ENCODE measurements around the gene BAX.
"Not testable (repeated sequence)": the region's sequence is repeated elsewhere in the genome, so short reads cannot be mapped to it uniquely, and the experiment has no call there.

The BAX gene

DNA sequence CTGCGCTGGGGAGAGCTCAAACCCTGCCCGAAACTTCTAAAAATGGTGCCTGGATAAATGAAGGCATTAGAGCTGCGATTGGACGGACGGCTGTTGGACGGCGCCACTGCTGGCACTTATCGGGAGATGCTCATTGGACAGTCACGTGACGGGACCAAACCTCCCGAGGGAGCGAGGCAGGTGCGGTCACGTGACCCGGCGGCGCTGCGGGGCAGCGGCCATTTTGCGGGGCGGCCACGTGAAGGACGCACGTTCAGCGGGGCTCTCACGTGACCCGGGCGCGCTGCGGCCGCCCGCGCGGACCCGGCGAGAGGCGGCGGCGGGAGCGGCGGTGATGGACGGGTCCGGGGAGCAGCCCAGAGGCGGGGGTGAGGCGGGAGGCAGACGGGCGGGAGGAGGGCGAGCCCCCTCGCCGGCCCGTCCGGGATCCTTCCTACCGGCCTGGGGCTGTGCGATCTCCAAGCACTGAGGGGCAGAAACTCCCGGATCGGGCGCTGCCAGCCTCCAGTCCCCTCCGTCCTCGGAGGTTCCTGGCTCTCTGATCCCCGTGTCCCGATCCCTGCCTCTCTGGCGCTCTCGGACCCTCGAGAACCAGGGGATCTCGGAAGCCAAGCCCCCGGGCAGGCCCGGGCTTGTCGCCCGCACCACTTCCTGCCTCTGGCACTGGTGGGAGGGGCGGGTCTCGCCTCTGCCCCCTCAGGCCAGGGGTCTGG lies at the start of gene BAX:
BAX (plus strand) TSS at position 281 of the 713 bp plus-strand sequence; CDS start at position 335, 54 bp downstream.
- Mint-ChIP-seq H3K27ac (peak within 1 kb of the TSS; percentile 97), H3K27me3 (no peaks in the 10 kb centered on the region), H3K36me3 (ENCODE audit: low read depth) (peaks cover 19% of the 10 kb centered on the region)

DNA sequence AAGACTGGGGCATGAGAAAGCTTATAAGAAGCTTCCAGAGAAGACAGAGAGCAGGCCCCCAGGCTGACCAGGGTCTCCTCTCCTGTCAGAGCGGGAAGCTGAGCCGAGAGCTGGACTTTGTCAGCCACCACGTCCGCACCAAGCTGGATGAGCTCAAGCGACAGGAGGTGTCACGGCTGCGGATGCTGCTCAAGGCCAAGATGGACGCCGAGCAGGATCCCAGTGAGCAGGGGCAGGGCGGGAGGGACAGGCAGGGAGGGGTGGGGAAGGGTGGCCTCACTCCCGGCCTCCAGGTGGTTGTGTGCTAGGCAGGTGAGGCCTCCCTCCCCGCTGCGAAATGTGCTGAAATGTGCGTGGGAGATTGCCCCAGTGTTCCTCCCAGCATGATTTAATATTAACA lies 49.0 kb upstream of the BAX start:
- H3K36me3 Mint-ChIP-seq (ENCODE audit: low read depth): peaks cover 39% of the 10 kb centered on the region
- H3K9me3 Mint-ChIP-seq: no peaks in the 10 kb centered on the region
- H3K27me3 Mint-ChIP-seq: no peaks in the 10 kb centered on the region
- no peak overlapping the region for H3K4me3 Mint-ChIP-seq
- no peak overlapping the region for H3K27ac Mint-ChIP-seq
- DNase-seq (no peak), ATAC-seq (no peak)
- H3K4me1 Mint-ChIP-seq: peaks cover 16% of the 10 kb centered on the region

More for the DNA sequence above, at the start of gene BAX:
- Mint-ChIP-seq H3K4me3 (peak within 1 kb of the TSS; percentile 84), H3K9me3 (no peaks in the 10 kb centered on the region), H3K4me1 (peaks cover 30% of the 10 kb centered on the region)
- DNase-seq: peak; percentile 98
- ATAC-seq: peak; percentile 86

DNA sequence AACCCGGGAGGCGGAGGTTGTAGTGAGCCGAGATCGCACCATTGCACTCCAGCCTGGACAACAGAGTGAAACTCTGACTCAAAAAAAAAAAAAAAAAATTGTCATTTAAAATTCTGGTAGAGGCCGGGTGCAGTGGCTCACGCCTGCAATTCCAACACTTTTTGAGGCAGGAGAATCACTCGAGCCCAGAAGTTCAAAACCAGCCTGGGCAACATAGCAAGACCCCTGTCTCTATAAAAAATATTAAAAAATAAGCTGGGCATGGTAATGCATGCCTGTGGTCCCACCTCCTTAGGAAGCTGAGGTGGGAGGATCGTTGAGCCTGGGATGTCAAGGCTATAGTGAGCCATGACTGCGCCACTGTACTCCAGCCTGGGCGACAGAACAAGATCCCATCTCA lies 48.4 kb upstream of the BAX start:
- Mint-ChIP-seq H3K4me1 (peaks cover 9% of the 10 kb centered on the region), H3K4me3 (no peak overlapping the region), H3K9me3 (no peaks in the 10 kb centered on the region), H3K27ac (no peak overlapping the region), H3K27me3 (no peaks in the 10 kb centered on the region), H3K36me3 (ENCODE audit: low read depth) (peaks cover 41% of the 10 kb centered on the region)
- ATAC-seq (no peak), DNase-seq (no peak)

DNA sequence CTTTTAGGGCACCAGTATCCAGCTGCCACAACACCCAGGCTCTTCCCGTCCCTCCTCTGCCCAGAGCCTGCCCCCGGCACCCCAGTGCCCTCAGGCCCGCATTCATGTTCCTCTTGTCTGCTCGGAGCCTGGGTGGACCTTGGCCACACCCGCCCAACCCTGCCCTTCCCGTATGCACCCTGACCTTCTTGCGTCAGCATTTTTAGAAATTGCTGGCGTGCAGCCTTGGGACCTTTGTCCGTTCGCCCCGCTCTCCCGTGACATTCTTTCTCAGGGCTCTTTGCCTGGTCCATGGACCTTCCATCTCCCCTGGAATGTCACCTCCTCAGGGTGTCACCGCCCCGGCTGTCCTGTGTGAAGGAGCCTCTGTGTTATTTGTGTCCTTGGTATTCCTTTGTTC lies 47.0 kb upstream of the BAX start:
- Mint-ChIP-seq H3K27me3 (no peaks in the 10 kb centered on the region), H3K36me3 (ENCODE audit: low read depth) (peaks cover 41% of the 10 kb centered on the region), H3K9me3 (no peaks in the 10 kb centered on the region), H3K4me3 (no peak overlapping the region), H3K27ac (no peak overlapping the region), H3K4me1 (peaks cover under 1% of the 10 kb centered on the region)
- no peak for ATAC-seq
- no peak for DNase-seq

DNA sequence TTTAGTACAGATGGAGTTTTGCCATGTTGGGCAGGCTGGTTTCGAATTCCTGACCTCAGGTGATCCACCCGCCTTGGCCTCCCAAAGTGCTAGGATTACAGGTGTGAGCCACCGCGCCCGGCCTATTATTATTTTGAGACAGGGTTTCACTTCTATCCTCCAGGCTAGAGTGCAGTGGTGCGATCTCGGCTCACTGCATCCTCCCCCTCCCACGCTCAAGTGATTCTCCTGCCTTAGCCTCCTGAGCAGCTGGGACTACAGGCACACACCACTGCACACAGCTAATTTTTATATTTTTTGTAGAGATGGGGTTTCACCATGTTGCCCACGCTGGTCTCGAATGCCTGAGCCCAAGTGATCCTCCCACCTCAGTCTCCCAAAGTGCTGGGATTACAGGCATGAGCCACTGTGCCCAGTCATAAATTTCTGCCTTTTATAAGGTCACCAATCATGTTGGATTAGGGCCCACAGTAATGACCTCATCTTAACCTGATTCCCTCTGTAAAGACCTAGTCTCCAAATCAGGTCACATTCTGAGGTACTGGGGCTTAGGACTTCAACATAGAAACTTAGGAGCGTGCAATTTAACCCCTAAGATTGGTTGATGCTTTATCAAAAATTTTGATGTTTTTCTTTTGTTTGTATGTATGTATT lies 45.1 kb upstream of the BAX start:
- ATAC-seq, H3K4me1 Mint-ChIP-seq, H3K4me3 Mint-ChIP-seq, H3K27ac Mint-ChIP-seq, H3K9me3 Mint-ChIP-seq, H3K27me3 Mint-ChIP-seq, DNase-seq: not testable (repeated sequence)
- H3K36me3 Mint-ChIP-seq (ENCODE audit: low read depth): peaks cover 52% of the 10 kb centered on the region

DNA sequence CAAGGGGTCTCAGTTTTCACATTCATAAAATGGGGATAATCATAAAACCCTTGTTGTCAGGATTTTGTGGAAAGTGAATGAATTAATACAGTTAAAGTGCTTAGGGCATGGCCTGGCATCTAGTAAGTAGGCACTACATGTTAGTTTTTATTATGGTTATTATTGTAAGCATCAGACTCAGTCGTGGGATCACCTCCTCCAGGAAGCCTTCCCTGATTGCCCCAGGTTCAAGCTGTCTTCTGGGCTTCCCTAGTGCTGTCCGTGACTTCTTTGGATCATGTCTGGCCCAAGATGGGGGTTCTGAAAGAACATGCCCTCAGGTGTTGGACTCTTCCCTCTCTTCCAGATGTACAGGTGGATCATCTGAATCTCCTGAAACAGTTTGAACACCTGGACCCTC lies 43.9 kb upstream of the BAX start:
- H3K4me3 Mint-ChIP-seq: no peak overlapping the region
- no peak overlapping the region for H3K27ac Mint-ChIP-seq
- no peaks in the 10 kb centered on the region for H3K9me3 Mint-ChIP-seq
- DNase-seq (no peak), ATAC-seq (no peak)
- H3K27me3 Mint-ChIP-seq: no peaks in the 10 kb centered on the region
- no peaks in the 10 kb centered on the region for H3K4me1 Mint-ChIP-seq
- H3K36me3 Mint-ChIP-seq (ENCODE audit: low read depth): peaks cover 43% of the 10 kb centered on the region

DNA sequence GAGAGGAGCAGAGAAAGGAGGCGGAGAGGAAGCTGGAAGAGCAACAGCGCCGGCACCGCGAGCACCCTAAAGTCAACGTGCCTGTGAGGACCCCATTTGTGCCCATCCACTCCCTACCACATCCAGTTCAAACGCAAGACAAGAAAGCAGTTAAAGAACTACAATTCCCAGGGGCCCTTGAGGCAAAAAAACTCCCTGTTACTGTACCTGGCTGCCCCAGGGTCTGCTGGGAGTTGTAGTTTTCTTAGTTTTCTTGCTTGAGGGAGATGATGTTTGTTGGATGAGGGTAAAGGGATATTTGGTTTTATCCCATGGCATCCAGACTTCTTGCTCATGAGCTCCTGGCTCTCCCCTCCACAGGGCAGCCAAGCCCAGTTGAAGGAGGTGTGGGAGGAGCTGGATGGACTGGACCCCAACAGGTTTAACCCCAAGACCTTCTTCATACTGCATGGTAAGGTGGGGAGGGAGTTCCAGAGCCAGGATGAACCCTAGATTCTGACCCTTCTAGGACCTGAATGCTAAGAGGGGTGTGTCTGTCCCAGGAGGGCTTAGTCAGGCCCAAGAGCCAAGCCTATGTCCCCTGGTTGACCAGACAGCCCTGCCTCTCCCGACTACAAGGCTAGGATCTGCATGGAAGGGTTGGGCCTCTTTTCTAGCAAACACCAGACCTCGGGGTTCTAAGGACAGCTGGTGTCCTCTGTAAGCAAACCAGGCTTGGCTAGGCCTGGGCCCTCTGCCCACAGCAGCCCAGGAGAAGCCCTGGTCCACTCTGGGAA lies 41.4 kb upstream of the BAX start:
- no peak for DNase-seq
- peak; percentile 28 for ATAC-seq
- H3K27ac Mint-ChIP-seq: no peak overlapping the region
- no peak overlapping the region for H3K4me3 Mint-ChIP-seq
- H3K4me1 Mint-ChIP-seq: no peaks in the 10 kb centered on the region
- H3K27me3 Mint-ChIP-seq: no peaks in the 10 kb centered on the region
- H3K36me3 Mint-ChIP-seq (ENCODE audit: low read depth): peaks cover 32% of the 10 kb centered on the region
- H3K9me3 Mint-ChIP-seq: no peaks in the 10 kb centered on the region

DNA sequence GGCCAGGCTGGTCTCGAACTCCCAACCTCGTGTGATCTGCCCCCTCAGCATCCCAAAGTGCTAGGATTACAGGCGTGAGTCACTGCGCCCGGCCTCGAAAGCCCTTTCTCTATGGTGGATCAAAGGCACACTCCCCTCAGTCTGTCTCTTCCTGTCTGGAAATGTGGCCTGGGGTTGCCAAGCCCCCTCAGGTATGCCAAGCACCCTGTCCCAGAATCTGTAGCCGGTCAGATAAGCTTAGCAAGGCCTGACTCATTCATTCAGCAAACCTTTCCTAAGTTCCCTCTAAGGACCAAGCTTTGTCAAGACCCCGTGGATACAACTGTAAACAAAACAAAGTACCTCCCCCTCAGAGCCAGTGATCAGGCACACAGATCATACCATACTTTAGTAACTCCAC lies 40.5 kb upstream of the BAX start:
- DNase-seq (no peak), ATAC-seq (no peak)
- Mint-ChIP-seq H3K27me3 (no peaks in the 10 kb centered on the region), H3K4me1 (no peaks in the 10 kb centered on the region), H3K4me3 (no peak overlapping the region), H3K9me3 (no peaks in the 10 kb centered on the region), H3K36me3 (ENCODE audit: low read depth) (peaks cover 38% of the 10 kb centered on the region), H3K27ac (no peak overlapping the region)

DNA sequence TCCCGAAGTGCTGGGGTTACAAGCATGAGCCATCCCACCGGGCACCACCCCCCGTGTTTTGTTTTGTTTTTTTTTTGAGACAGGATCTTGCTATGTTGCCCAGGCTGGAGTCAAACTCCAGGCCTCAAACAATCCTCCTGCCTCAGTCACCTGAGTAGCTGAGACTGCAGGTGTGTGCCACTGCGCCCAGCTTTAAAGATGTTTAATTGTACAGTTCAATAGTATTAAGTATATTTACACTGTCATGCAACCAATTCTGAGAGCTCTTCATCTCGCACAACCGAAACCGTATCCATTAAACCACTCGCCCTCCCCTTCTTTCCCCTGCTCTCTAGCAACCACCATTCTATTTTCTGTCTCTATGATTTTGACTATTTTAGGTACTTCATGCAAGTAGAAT lies 38.9 kb upstream of the BAX start:
- H3K4me3 Mint-ChIP-seq: no peak overlapping the region
- no peaks in the 10 kb centered on the region for H3K4me1 Mint-ChIP-seq
- DNase-seq (no peak), ATAC-seq (no peak)
- H3K27me3 Mint-ChIP-seq: no peaks in the 10 kb centered on the region
- peaks cover 31% of the 10 kb centered on the region for H3K36me3 Mint-ChIP-seq (ENCODE audit: low read depth)
- no peaks in the 10 kb centered on the region for H3K9me3 Mint-ChIP-seq
- H3K27ac Mint-ChIP-seq: no peak overlapping the region

DNA sequence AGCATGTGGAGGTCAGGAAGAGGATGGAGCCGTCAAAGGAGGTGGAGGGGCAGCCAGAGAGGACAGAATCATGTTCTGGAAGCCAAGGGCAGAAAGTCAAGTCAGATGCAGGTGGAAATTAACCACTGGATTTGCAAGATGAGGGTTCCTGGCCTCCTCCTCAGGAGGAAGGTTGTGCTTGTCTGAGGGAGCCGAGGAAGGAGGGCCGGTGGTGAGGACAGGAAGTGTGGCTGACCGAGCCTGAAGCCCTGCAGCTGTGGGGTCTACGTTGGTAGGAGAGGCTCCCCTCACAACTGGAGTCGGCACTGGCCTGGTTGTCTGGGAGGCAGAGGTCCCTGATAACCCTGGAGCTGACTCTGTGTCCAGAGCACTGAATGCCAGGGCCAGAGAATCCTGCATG lies 36.6 kb upstream of the BAX start:
- ATAC-seq (no peak), DNase-seq (no peak)
- no peak overlapping the region for H3K27ac Mint-ChIP-seq
- no peaks in the 10 kb centered on the region for H3K4me1 Mint-ChIP-seq
- peaks cover 17% of the 10 kb centered on the region for H3K36me3 Mint-ChIP-seq (ENCODE audit: low read depth)
- H3K4me3 Mint-ChIP-seq: no peak overlapping the region
- H3K9me3 Mint-ChIP-seq: no peaks in the 10 kb centered on the region
- no peaks in the 10 kb centered on the region for H3K27me3 Mint-ChIP-seq

DNA sequence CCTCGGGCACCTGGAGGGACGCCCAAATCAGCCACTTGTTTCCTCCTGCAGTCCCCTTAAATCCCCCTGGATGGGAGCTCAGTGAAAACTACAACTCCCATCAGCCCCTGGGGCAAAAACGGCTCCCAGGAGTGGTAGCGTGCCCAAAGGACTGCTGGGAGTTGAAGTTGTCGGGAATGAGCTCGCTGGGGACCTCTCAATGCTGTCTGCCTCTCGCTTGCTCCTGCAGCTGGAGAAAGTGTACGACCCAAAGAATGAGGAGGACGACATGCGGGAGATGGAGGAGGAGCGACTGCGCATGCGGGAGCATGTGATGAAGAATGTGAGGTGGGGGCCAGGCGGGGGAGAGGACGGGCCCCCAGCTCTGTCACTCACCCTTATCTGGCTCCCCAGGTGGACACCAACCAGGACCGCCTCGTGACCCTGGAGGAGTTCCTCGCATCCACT lies 35.9 kb upstream of the BAX start:
- H3K4me1 Mint-ChIP-seq: no peaks in the 10 kb centered on the region
- no peaks in the 10 kb centered on the region for H3K27me3 Mint-ChIP-seq
- H3K36me3 Mint-ChIP-seq (ENCODE audit: low read depth): peaks cover 17% of the 10 kb centered on the region
- H3K27ac Mint-ChIP-seq: no peak overlapping the region
- ATAC-seq (peak; percentile 53), DNase-seq (no peak)
- no peak overlapping the region for H3K4me3 Mint-ChIP-seq
- no peaks in the 10 kb centered on the region for H3K9me3 Mint-ChIP-seq

DNA sequence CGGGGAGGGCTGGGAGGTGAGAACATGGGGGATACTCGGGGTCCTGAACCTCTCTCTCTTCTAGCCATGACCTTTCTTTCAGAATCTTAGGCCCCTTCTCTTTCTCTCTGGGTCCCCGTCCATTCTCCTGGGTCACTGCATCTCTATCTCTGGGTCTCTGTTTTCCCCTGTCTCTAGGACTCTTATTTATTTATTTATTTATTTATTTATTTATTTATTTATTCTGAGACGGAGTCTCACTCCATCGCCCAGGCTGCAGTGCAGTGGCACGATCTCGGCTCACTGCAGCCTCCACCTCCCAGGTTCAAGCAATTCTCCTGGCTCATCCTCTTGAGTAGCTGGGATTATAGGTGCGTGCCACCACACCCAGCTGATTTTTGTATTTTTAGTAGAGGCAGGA lies 35.4 kb upstream of the BAX start:
- DNase-seq, H3K4me1 Mint-ChIP-seq, H3K9me3 Mint-ChIP-seq, H3K4me3 Mint-ChIP-seq, ATAC-seq, H3K27me3 Mint-ChIP-seq, H3K27ac Mint-ChIP-seq: not testable (repeated sequence)
- peaks cover 15% of the 10 kb centered on the region for H3K36me3 Mint-ChIP-seq (ENCODE audit: low read depth)

DNA sequence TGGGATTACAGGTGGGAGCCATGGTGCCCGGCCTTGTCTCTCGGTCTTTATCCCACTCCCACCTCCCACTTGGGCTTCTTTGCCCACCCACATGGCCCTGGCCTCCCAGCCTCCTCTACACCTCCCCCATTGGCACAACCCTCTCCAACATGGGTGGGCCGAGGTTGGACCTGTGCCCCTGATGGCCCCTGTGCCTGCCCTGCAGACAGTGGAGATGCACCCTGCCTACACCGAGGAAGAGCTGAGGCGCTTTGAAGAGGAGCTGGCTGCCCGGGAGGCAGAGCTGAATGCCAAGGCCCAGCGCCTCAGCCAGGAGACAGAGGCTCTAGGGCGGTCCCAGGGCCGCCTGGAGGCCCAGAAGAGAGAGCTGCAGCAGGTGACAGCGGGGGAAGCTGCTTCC lies 33.7 kb upstream of the BAX start:
- Mint-ChIP-seq H3K27ac (no peak overlapping the region), H3K36me3 (ENCODE audit: low read depth) (peaks cover 10% of the 10 kb centered on the region), H3K27me3 (no peaks in the 10 kb centered on the region), H3K4me1 (no peaks in the 10 kb centered on the region), H3K4me3 (no peak overlapping the region), H3K9me3 (no peaks in the 10 kb centered on the region)
- ATAC-seq: no peak
- no peak for DNase-seq

DNA sequence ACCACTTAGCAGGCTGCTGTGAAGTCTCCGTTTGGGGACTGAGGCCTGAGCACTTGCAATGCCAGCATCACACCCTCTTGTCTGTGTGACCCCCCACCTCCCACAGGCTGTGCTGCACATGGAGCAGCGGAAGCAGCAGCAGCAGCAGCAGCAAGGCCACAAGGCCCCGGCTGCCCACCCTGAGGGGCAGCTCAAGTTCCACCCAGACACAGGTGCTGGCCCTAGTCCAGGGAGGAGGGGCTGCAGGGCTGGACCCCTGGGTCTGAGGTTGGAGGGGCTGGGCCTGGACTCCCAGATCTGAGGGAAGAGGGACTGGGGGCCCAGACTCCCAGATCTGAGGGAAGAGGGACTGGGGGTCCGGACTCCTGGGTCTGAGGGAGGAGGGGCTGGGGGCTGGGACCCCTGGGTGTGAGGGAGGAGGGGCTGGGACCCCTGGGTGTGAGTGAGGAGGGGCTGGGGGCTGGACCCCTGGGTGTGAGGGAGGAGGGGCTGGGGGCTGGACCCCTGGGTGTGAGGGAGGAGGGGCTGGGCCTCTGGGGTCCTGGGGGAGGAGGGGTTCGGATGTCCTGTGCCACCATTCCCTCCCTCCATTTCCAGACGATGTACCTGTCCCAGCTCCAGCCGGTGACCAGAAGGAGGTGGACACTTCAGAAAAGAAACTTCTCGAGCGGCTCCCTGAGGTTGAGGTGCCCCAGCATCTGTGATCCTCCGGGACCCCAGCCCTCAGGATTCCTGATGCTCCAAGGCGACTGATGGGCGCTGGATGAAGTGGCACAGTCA lies 32.8 kb upstream of the BAX start:
- Mint-ChIP-seq H3K9me3 (no peaks in the 10 kb centered on the region), H3K27me3 (no peaks in the 10 kb centered on the region), H3K4me3 (no peak overlapping the region), H3K36me3 (ENCODE audit: low read depth) (peaks cover 9% of the 10 kb centered on the region), H3K27ac (no peak overlapping the region), H3K4me1 (peaks cover 5% of the 10 kb centered on the region)
- ATAC-seq (no peak), DNase-seq (no peak)

All from activated naive CD8-positive, alpha-beta T cell treated with anti-CD3 and anti-CD28 coated beads, Interleukin-2, amount 50 U/mL, for 24 hours (primary cell).